K562 (cell line): ENCODE results near the gene PET117. TPM values are rescaled to one million over a fixed set of nuclear protein-coding genes. Genes with fewer than 3 reads are reported as not detected.

ENCODE experiments used
- ATAC-seq: fragments of 200-7000 bp; cut with Tn5 transposase; 3 replicates; pipeline ENCODE4 v1.9.1; 2020; ENCODE audit warnings: moderate library complexity
- BruUV-seq: library from RNA; stranded (reverse); fragments of 400-500 nt; replicated peaks from 2 replicates; lab custom pipeline; 2021; lab: Mats Ljungman, UMichigan
- CTCF ChIA-PET: fragments of 300-600 bp; formaldehyde crosslinking; extraction: SDS; loops from one replicate; lab custom pipeline; 2021; ENCODE audit warnings: low intra/inter-chr PET ratio; lab: Yijun Ruan, JAX
- POLR2A ChIA-PET: fragments of 300-600, 350-650 bp; sonication (Branson Sonifier 250); formaldehyde crosslinking; extraction: SDS; loops from one replicate; lab custom pipeline; 2021; ENCODE audit warnings: antibody characterized with exemption, inconsistent platforms; lab: Yijun Ruan, JAX
- DNase-seq, 4 experiments: peaks; one replicate each; pipeline versions ENCODE4 v3.0.0 to v3.0.0-alpha.2; 2011 to 2018; ENCODE audit warnings: low spot score in 3 of 4, mixed read lengths in 3 of 4; ENCODE audit errors: extremely low read depth in 1 of 4
- FAIRE-seq: peaks from 2 replicates; lab custom pipeline; 2011; peaks lifted over from hg19 to GRCh38; lab: Jason Lieb, UNC
- H2AFZ ChIP-seq: 2 replicates; pipeline ENCODE4 v1.6.0; 2011; ENCODE audit warnings: low read depth, low read length, control low read depth, inconsistent platforms
- H3K27ac ChIP-seq: fragments of 200-600 bp; 3 replicates; pipeline ENCODE4 v1.8.0; 2011; ENCODE audit warnings: low read depth, mild to moderate bottlenecking, control low read depth, inconsistent platforms, low read length, moderate library complexity, mixed read lengths; ENCODE audit errors: extremely low read depth
- H3K27me3 ChIP-seq, 2 experiments: fragments of 300-600 bp in 1 of 2; 2 replicates in 1 of 2; 3 replicates in 1 of 2; pipeline versions ENCODE4 v1.6.0 to v1.8.0; 2011; ENCODE audit warnings: inconsistent platforms in 2 of 2, low read length in 2 of 2, mild to moderate bottlenecking in 1 of 2, mixed read lengths in 1 of 2, moderate library complexity in 1 of 2; ENCODE audit not compliant: control insufficient read depth in 2 of 2, insufficient read depth in 2 of 2
- H3K36me3 ChIP-seq: fragments of 300-600 bp; 3 replicates; pipeline ENCODE4 v1.8.0; 2011; ENCODE audit warnings: mild to moderate bottlenecking, low read length, inconsistent platforms; ENCODE audit not compliant: control insufficient read depth, insufficient read depth
- H3K4me1 ChIP-seq, 2 experiments: fragments of 200-600 bp in 1 of 2; replicated peaks in 1 of 2; 2 replicates in 1 of 2; 3 replicates in 1 of 2; pipeline versions ENCODE4 v1.5.1 to v1.8.0; 2011; ENCODE audit warnings: inconsistent platforms in 2 of 2, low read length in 2 of 2, mild to moderate bottlenecking in 1 of 2, mixed read lengths in 1 of 2, moderate library complexity in 1 of 2; ENCODE audit not compliant: control insufficient read depth in 2 of 2, insufficient read depth in 2 of 2
- H3K4me2 ChIP-seq: 2 replicates; pipeline ENCODE4 v1.6.1; 2011; ENCODE audit warnings: low read length, control low read depth, inconsistent platforms, mixed read lengths; ENCODE audit not compliant: insufficient read depth
- H3K4me3 ChIP-seq: fragments of 200-600 bp; sonication (generic), shearing (Covaris generic); 2 replicates; pipeline ENCODE4 v1.5.1; 2016; ENCODE audit warnings: control low read depth, inconsistent platforms
- H3K79me2 ChIP-seq: fragments of 200-600 bp; 3 replicates; pipeline ENCODE4 v1.8.0; 2011; ENCODE audit warnings: low read length, inconsistent platforms; ENCODE audit not compliant: control insufficient read depth, insufficient read depth
- H3K9ac ChIP-seq, 2 experiments: 2 replicates each; pipeline versions ENCODE4 v1.6.0 to v1.6.1; 2011; ENCODE audit warnings: low read depth in 2 of 2, low read length in 2 of 2, control low read depth in 1 of 2, inconsistent platforms in 1 of 2, mild to moderate bottlenecking in 1 of 2, mixed read lengths in 1 of 2; ENCODE audit not compliant: insufficient read depth in 1 of 2
- H3K9me1 ChIP-seq: one replicate; pipeline ENCODE4 v1.6.0; 2011; ENCODE audit warnings: inconsistent platforms, mild to moderate bottlenecking, low read length, moderate library complexity; ENCODE audit not compliant: control insufficient read depth, insufficient read depth
- H3K9me3 ChIP-seq: replicated peaks from 2 replicates; pipeline ENCODE4 v1.5.1; 2011; ENCODE audit warnings: low read depth, low read length, inconsistent platforms; ENCODE audit not compliant: control insufficient read depth, insufficient read depth
- H4K20me1 ChIP-seq: replicated peaks from 2 replicates; pipeline ENCODE4 v1.6.1; 2011; ENCODE audit warnings: low read length, inconsistent platforms, mixed read lengths; ENCODE audit not compliant: control insufficient read depth, insufficient read depth
- CBFB ChIP-seq: sonication (generic); formaldehyde crosslinking; IDR thresholded peaks from 2 replicates; pipeline ENCODE4 v1.4.0; 2020; ENCODE audit warnings: mild to moderate bottlenecking, missing genetic modification reagents
- CREB1 ChIP-seq, 2 experiments: sonication (generic) in 1 of 2; formaldehyde crosslinking in 1 of 2; IDR thresholded peaks; 2 replicates each; pipeline versions ENCODE4 v1.6.1 to v1.8.0; 2012 to 2022; ENCODE audit warnings: inconsistent platforms in 1 of 2, mild to moderate bottlenecking in 1 of 2, missing genetic modification reagents in 1 of 2, moderate library complexity in 1 of 2
- DMBX1 ChIP-seq: fragments of 250-450 bp; sonication (Bioruptor Pico); IDR thresholded peaks from 2 replicates; pipeline ENCODE4 v1.8.0; 2022; ENCODE audit warnings: inconsistent platforms, mild to moderate bottlenecking, moderate library complexity, borderline replicate concordance
- HDAC6 ChIP-seq: IDR thresholded peaks from 2 replicates; pipeline ENCODE4 v1.6.1; 2012; ENCODE audit warnings: low read depth, mild to moderate bottlenecking, control low read depth, inconsistent platforms, low read length, moderate library complexity
- MYBL2 ChIP-seq, 2 experiments: fragments of 450-650 bp in 1 of 2; sonication (generic) in 1 of 2; formaldehyde crosslinking in 1 of 2; IDR thresholded peaks; 2 replicates each; pipeline versions ENCODE4 v1.6.1 to v1.8.1; 2017 to 2022; ENCODE audit warnings: borderline replicate concordance in 1 of 2, inconsistent platforms in 1 of 2, low read depth in 1 of 2, mild to moderate bottlenecking in 1 of 2, missing genetic modification reagents in 1 of 2, moderate library complexity in 1 of 2
- NCOA1 ChIP-seq: fragments of 450-650 bp; IDR thresholded peaks from 2 replicates; pipeline ENCODE4 v1.6.1; 2016; ENCODE audit warnings: low read depth
- NR2C2 ChIP-seq, 2 experiments: fragments of 200-800 bp in 1 of 2; sonication (Bioruptor generic) in 1 of 2; sonication (generic) in 1 of 2; formaldehyde crosslinking in 1 of 2; IDR thresholded peaks; 2 replicates each; pipeline versions ENCODE4 v1.6.1 to v1.8.0; 2016 to 2022; ENCODE audit warnings: mild to moderate bottlenecking in 1 of 2, missing compliant biosample characterization in 1 of 2, missing genetic modification characterization in 1 of 2, missing genetic modification reagents in 1 of 2
- PATZ1 ChIP-seq: fragments of 250-450 bp; sonication (Bioruptor Pico); IDR thresholded peaks from 2 replicates; pipeline ENCODE4 v1.5.0; 2020; ENCODE audit warnings: mild to moderate bottlenecking, borderline replicate concordance
- XRCC5 ChIP-seq: fragments of 200-400 bp; formaldehyde crosslinking; IDR thresholded peaks from 2 replicates; pipeline ENCODE4 v1.6.1; 2017; ENCODE audit warnings: low read depth, mild to moderate bottlenecking, low read length
- YY1 ChIP-seq, 3 experiments: IDR thresholded peaks; 2 replicates each; pipeline ENCODE4 v1.6.1; 2011; ENCODE audit warnings: low read length in 2 of 3, mild to moderate bottlenecking in 2 of 3, moderate library complexity in 2 of 3, borderline replicate concordance in 1 of 3, control low read depth in 1 of 3, low read depth in 1 of 3; ENCODE audit not compliant: insufficient read depth in 3 of 3, insufficient replicate concordance in 2 of 3, control insufficient read depth in 1 of 3, insufficient read length in 1 of 3; ENCODE audit errors: extremely low read depth in 1 of 3
- ZBTB33 ChIP-seq: sonication (generic); formaldehyde crosslinking; IDR thresholded peaks from 2 replicates; pipeline ENCODE4 v1.8.1; 2023; ENCODE audit warnings: mild to moderate bottlenecking, missing genetic modification reagents
- ZBTB7A ChIP-seq: IDR thresholded peaks from 2 replicates; pipeline ENCODE4 v1.6.1; 2011; ENCODE audit warnings: low read depth, mild to moderate bottlenecking, low read length, moderate library complexity, borderline replicate concordance; ENCODE audit not compliant: control insufficient read depth
- ZNF140 ChIP-seq: fragments of 250-450 bp; sonication (Bioruptor Pico); IDR thresholded peaks from 2 replicates; pipeline ENCODE4 v1.8.0; 2021; ENCODE audit warnings: moderate library complexity, mild to moderate bottlenecking, inconsistent platforms
- ZNF41 ChIP-seq: fragments of 250-450 bp; sonication (Bioruptor Pico); conservative IDR thresholded peaks from 2 replicates; pipeline ENCODE4 v1.4.0; 2020; ENCODE audit warnings: mild to moderate bottlenecking
- ZNF589 ChIP-seq: fragments of 200-800 bp; sonication (Bioruptor generic); IDR thresholded peaks from 2 replicates; pipeline ENCODE4 v1.6.1; 2016; ENCODE audit warnings: low read depth, missing genetic modification characterization, missing compliant biosample characterization
- WGBS: fragments of 100-300 bp; shearing (Covaris generic); methylation state at CpG from one replicate; pipeline ENCODE4 v1.1.6; 2016; ENCODE audit warnings: low coverage, mixed read lengths; ENCODE audit not compliant: insufficient coverage; ENCODE audit errors: missing lambda C conversion rate; 5-methylcytosine and 5-hydroxymethylcytosine counted together
- in situ Hi-C: fragments of 300-500 bp; cut with MboI; formaldehyde crosslinking; loops from 4 replicates; pipeline ENCODE4 v1.15.0; 2018; ENCODE audit warnings: inconsistent platforms, mixed read lengths
- intact Hi-C: fragments of 100-400 bp; cut with micrococcal nuclease; formaldehyde crosslinking; loops from 2 replicates; pipeline ENCODE4 v1.14.2; 2022
- polyA plus RNA-seq, 8 experiments: library from polyadenylated mRNA; depleted of rRNA in 4 of 8; stranded (reverse) in 5 of 8; unstranded in 3 of 8; fragments of >200 nt; fragmentation: Nextera tagmentation in 2 of 8; fragmentation: Illumina TruSeq in 1 of 8; extraction: Ambion mirVana in 2 of 8; extraction: Trizol in 1 of 8; gene quantifications; 2 replicates each; pipeline versions ENCODE4 v1.2.1 to v1.2.3, GENCODE V29; 2011 to 2014; ENCODE audit warnings: inconsistent platforms in 1 of 8, missing spikeins in 1 of 8
- total RNA-seq, 7 experiments: library from RNA; depleted of rRNA in 6 of 7; stranded (reverse); fragments of >200 nt in 6 of 7; fragmentation: Illumina TruSeq in 2 of 7; extraction: Trizol in 2 of 7; gene quantifications; 2 replicates each; pipeline versions ENCODE4 v1.2.1 to v1.2.3, GENCODE V29; 2011 to 2021; ENCODE audit warnings: low replicate concordance in 1 of 7

The PET117 gene
- total and polyA plus RNA-seq, 9 of the 15 experiments (the other 6 are each of a cell fraction or from before 2014, with no cell fraction given) = 7.1 to 18.2 (median 12.4) TPM

DNA sequence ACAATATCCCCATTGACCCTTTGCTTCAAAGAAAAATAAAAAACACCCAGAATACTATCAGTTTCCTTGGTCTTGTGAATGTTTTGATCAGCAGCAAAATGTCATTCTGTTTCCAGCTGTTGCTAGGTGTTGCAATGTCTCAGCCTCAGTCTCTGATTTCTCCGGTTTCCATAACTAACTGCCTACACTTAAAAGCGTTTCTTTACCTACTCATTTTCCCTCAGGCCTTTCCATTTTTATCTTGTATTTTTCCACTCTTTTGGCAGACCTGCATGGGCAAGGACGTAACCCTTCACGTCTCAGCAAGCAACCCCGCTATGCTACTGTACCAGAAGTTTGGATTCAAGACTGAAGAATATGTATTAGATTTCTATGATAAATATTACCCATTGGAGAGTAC is 49.4 kb downstream of the PET117 start:
- Histone ChIP-seq H3K9ac (no peak overlapping the region), H3K36me3 (peaks cover 5% of the 10 kb centered on the region; the same call in 1 of the 3 replicates), H3K79me2 (no peaks in the 10 kb centered on the region), H3K27me3 (no peaks in the 10 kb centered on the region), H3K4me2 (no peak overlapping the region), H3K9me3 (no peaks in the 10 kb centered on the region), H3K9me1 (no peaks in the 10 kb centered on the region), H3K4me3 (no peak overlapping the region), H3K4me1 (no peaks in the 10 kb centered on the region), H4K20me1 (no peaks in the 10 kb centered on the region; the same call in 1 of the 2 replicates), H3K27ac (no peak overlapping the region), H2AFZ (no peak overlapping the region)
- WGBS = 64% methylated on average over 4 of the region's 5 CpGs
- ATAC-seq = no peak
- no peak for TF ChIP-seq ZBTB33 (CRISPR knock-in tag)
- no peak for TF ChIP-seq CBFB (CRISPR knock-in tag)
- TF ChIP-seq DMBX1 = no peak
- no peak for TF ChIP-seq ZNF140 (CRISPR knock-in tag)
- no peak for TF ChIP-seq YY1 (IDR thresholded peaks at IDR 0.05; ENCODE audit: borderline replicate concordance in 1 of 3, control insufficient read depth in 1 of 3, extremely low read depth in 1 of 3, insufficient read depth in 3 of 3, insufficient read length in 1 of 3, insufficient replicate concordance in 2 of 3, low read depth in 1 of 3, low read length in 2 of 3)
- no peak for TF ChIP-seq HDAC6
- no peak for TF ChIP-seq NR2C2 (CRISPR knock-in tag; IDR thresholded peaks at IDR 0.05)
- TF ChIP-seq NR2C2 (tag; IDR thresholded peaks at IDR 0.05) = no peak
- TF ChIP-seq CREB1 (IDR thresholded peaks at IDR 0.05) = no peak
- TF ChIP-seq CREB1 (CRISPR knock-in tag; IDR thresholded peaks at IDR 0.05) = no peak
- no peak for TF ChIP-seq ZNF41 (CRISPR knock-in tag)
- TF ChIP-seq XRCC5 = no peak
- no peak for TF ChIP-seq ZBTB7A
- TF ChIP-seq PATZ1 (CRISPR knock-in tag) = no peak
- no peak for TF ChIP-seq NCOA1
- no peak for TF ChIP-seq ZNF589
- no peak for TF ChIP-seq MYBL2 (IDR thresholded peaks at IDR 0.05; ENCODE audit: low read depth)
- TF ChIP-seq MYBL2 (CRISPR knock-in tag; IDR thresholded peaks at IDR 0.05; ENCODE audit: borderline replicate concordance) = no peak
- no peak for DNase-seq
- intact Hi-C loops = no loop called here
- no TSS peak for BruUV-seq
- ChIA-PET CTCF (no interaction called here), POLR2A (no interaction called here)
- in situ Hi-C loops = no loop called here
- FAIRE-seq = no peak
